ENCODE results near the gene EXOSC5. TPM values are rescaled to one million over a fixed set of nuclear protein-coding genes. Genes with fewer than 3 reads are reported as not detected.

The EXOSC5 gene
- total RNA-seq, 1 donor from 2014 or later: 15.4 TPM

- no peak overlapping the region for H3K27ac Mint-ChIP-seq
- peaks cover 5% of the 10 kb centered on the region for H3K36me3 Mint-ChIP-seq (ENCODE audit: insufficient read depth)
- no peaks in the 10 kb centered on the region for H3K9me3 Mint-ChIP-seq (ENCODE audit: low read depth)
- DNase-seq (ENCODE audit: low spot score, unreplicated experiment): no peak
- no peak overlapping the region for H3K4me3 Mint-ChIP-seq (ENCODE audit: low read depth)
- no peaks in the 10 kb centered on the region for H3K27me3 Mint-ChIP-seq
- TF ChIP-seq CTCF (IDR thresholded peaks at IDR 0.05; ENCODE audit: unreplicated experiment): no peak
- H3K4me1 Mint-ChIP-seq (ENCODE audit: low read depth): peaks cover 10% of the 10 kb centered on the region
Measured at GRCh38 chr19:41424335-41425173, 27.4 kb upstream of the EXOSC5 start.

- Mint-ChIP-seq H3K4me1 (ENCODE audit: low read depth) (peaks cover 8% of the 10 kb centered on the region), H3K36me3 (ENCODE audit: insufficient read depth) (peaks cover 11% of the 10 kb centered on the region), H3K27me3 (no peaks in the 10 kb centered on the region), H3K9me3 (ENCODE audit: low read depth) (no peaks in the 10 kb centered on the region), H3K4me3 (ENCODE audit: low read depth) (no peak overlapping the region), H3K27ac (no peak overlapping the region)
- DNase-seq (ENCODE audit: low spot score, unreplicated experiment): no peak
- TF ChIP-seq CTCF (IDR thresholded peaks at IDR 0.05; ENCODE audit: unreplicated experiment): no peak
Measured at GRCh38 chr19:41422955-41423354, 25.8 kb upstream of the EXOSC5 start.

- H3K9me3 Mint-ChIP-seq (ENCODE audit: low read depth): no peaks in the 10 kb centered on the region
- H3K4me3 Mint-ChIP-seq (ENCODE audit: low read depth): no peak overlapping the region
- peaks cover 4% of the 10 kb centered on the region for H3K4me1 Mint-ChIP-seq (ENCODE audit: low read depth)
- H3K27me3 Mint-ChIP-seq: no peaks in the 10 kb centered on the region
- no peak for DNase-seq (ENCODE audit: low spot score, unreplicated experiment)
- no peak overlapping the region for H3K27ac Mint-ChIP-seq
- no peak for TF ChIP-seq CTCF (IDR thresholded peaks at IDR 0.05; ENCODE audit: unreplicated experiment)
- H3K36me3 Mint-ChIP-seq (ENCODE audit: insufficient read depth): peaks cover 11% of the 10 kb centered on the region
Measured at GRCh38 chr19:41422456-41422855, 25.3 kb upstream of the EXOSC5 start.

GRCh38 chr19:41421973-41422372 lies 24.8 kb upstream of the EXOSC5 start:
- Mint-ChIP-seq H3K4me1 (ENCODE audit: low read depth) (peaks cover 2% of the 10 kb centered on the region), H3K9me3 (ENCODE audit: low read depth) (no peaks in the 10 kb centered on the region), H3K27me3 (no peaks in the 10 kb centered on the region), H3K36me3 (ENCODE audit: insufficient read depth) (peaks cover 11% of the 10 kb centered on the region), H3K4me3 (ENCODE audit: low read depth) (no peak overlapping the region), H3K27ac (peak overlapping the region; percentile 67)
- no peak for DNase-seq (ENCODE audit: low spot score, unreplicated experiment)
- no peak for TF ChIP-seq CTCF (IDR thresholded peaks at IDR 0.05; ENCODE audit: unreplicated experiment)

- TF ChIP-seq CTCF (IDR thresholded peaks at IDR 0.05; ENCODE audit: unreplicated experiment): no peak
- Mint-ChIP-seq H3K27me3 (no peaks in the 10 kb centered on the region), H3K27ac (no peak overlapping the region), H3K4me3 (ENCODE audit: low read depth) (no peak overlapping the region), H3K4me1 (ENCODE audit: low read depth) (no peaks in the 10 kb centered on the region), H3K36me3 (ENCODE audit: insufficient read depth) (peaks cover 11% of the 10 kb centered on the region), H3K9me3 (ENCODE audit: low read depth) (no peaks in the 10 kb centered on the region)
- DNase-seq (ENCODE audit: low spot score, unreplicated experiment): no peak
Measured at GRCh38 chr19:41421314-41421713, 24.2 kb upstream of the EXOSC5 start.

All from progenitor cell of endocrine pancreas (in vitro differentiated cells).